WTC11 (cell line): ENCODE results near the gene ACTRT3. TPM values are rescaled to one million over a fixed set of nuclear protein-coding genes. Genes with fewer than 3 reads are reported as not detected.

Experiments
- ATAC-seq: fragments of 200-7000 bp; cut with Tn5 transposase; 2 replicates; pipeline ENCODE4 v1.10.0; 2021; ENCODE audit warnings: mild to moderate bottlenecking, moderate library complexity
- CTCF ChIA-PET: fragments of 300-600 bp; sonication (Branson Sonifier 250); formaldehyde crosslinking; loops from one replicate; lab custom pipeline; 2021; ENCODE audit warnings: antibody characterized with exemption; lab: Charles Lee
- POLR2A ChIA-PET: fragments of 350-600 bp; sonication (Branson Sonifier 250); formaldehyde crosslinking; loops from one replicate; lab custom pipeline; 2021; ENCODE audit warnings: antibody characterized with exemption; lab: Charles Lee
- DNase-seq: peaks from one replicate; pipeline ENCODE4 v3.0.0; 2021; ENCODE audit warnings: low spot score
- H3K27ac Mint-ChIP-seq: 2 replicates; pipeline ENCODE4 v1.8.0; 2021; ENCODE audit warnings: mixed read lengths
- H3K27me3 Mint-ChIP-seq: 2 replicates; pipeline ENCODE4 v1.8.0; 2021; ENCODE audit warnings: low read depth, mild to moderate bottlenecking, moderate library complexity, mixed read lengths
- H3K36me3 Mint-ChIP-seq: 2 replicates; pipeline ENCODE4 v1.8.0; 2021; ENCODE audit warnings: mixed read lengths
- H3K4me1 Mint-ChIP-seq: 2 replicates; pipeline ENCODE4 v1.8.0; 2022; ENCODE audit warnings: mixed read lengths
- H3K4me3 Mint-ChIP-seq: 2 replicates; pipeline ENCODE4 v1.8.0; 2021; ENCODE audit warnings: mild to moderate bottlenecking, moderate library complexity, mixed read lengths
- H3K9me3 Mint-ChIP-seq: 2 replicates; pipeline ENCODE4 v1.8.0; 2021; ENCODE audit warnings: mixed read lengths
- CTCF ChIP-seq: fragments of 200-600 bp; IDR thresholded peaks from 2 replicates; pipeline ENCODE4 v1.8.0; 2022; ENCODE audit warnings: antibody characterized with exemption
- ERG ChIP-seq: fragments of 250-450 bp; sonication (Bioruptor Pico); IDR thresholded peaks from 2 replicates; pipeline ENCODE4 v1.8.0; 2021; ENCODE audit warnings: mild to moderate bottlenecking
- FOXJ3 ChIP-seq: sonication (generic); formaldehyde crosslinking; IDR thresholded peaks from 2 replicates; pipeline ENCODE4 v1.9.0; 2021; ENCODE audit warnings: missing genetic modification reagents, mild to moderate bottlenecking, borderline replicate concordance
- FOXK1 ChIP-seq: sonication (generic); formaldehyde crosslinking; IDR thresholded peaks from 2 replicates; pipeline ENCODE4 v1.8.0; 2022; ENCODE audit warnings: mild to moderate bottlenecking, moderate library complexity, missing genetic modification reagents
- FOXP1 ChIP-seq: sonication (generic); formaldehyde crosslinking; IDR thresholded peaks from 2 replicates; pipeline ENCODE4 v1.8.0; 2022; ENCODE audit warnings: missing genetic modification reagents, mild to moderate bottlenecking, moderate library complexity, borderline replicate concordance
- FOXP4 ChIP-seq: sonication (generic); formaldehyde crosslinking; IDR thresholded peaks from 2 replicates; pipeline ENCODE4 v1.8.0; 2022; ENCODE audit warnings: mild to moderate bottlenecking, missing genetic modification reagents
- GRHL2 ChIP-seq: fragments of 250-450 bp; sonication (Bioruptor Pico); IDR thresholded peaks from 2 replicates; pipeline ENCODE4 v1.8.0; 2022; ENCODE audit warnings: mild to moderate bottlenecking, moderate library complexity; ENCODE audit not compliant: insufficient replicate concordance, severe bottlenecking
- HMGXB4 ChIP-seq: sonication (generic); formaldehyde crosslinking; IDR thresholded peaks from 2 replicates; pipeline ENCODE4 v1.8.1; 2023; ENCODE audit warnings: mild to moderate bottlenecking, moderate library complexity, missing genetic modification reagents
- JUN ChIP-seq: sonication (generic); formaldehyde crosslinking; IDR thresholded peaks from 2 replicates; pipeline ENCODE4 v1.8.0; 2023; ENCODE audit warnings: mild to moderate bottlenecking, missing genetic modification reagents
- KAT7 ChIP-seq: sonication (generic); formaldehyde crosslinking; IDR thresholded peaks from 2 replicates; pipeline ENCODE4 v1.8.1; 2023; ENCODE audit warnings: missing genetic modification reagents, mild to moderate bottlenecking, borderline replicate concordance
- MAX ChIP-seq: sonication (generic); formaldehyde crosslinking; IDR thresholded peaks from 2 replicates; pipeline ENCODE4 v1.8.0; 2022; ENCODE audit warnings: mild to moderate bottlenecking, missing genetic modification reagents
- MYBL2 ChIP-seq: sonication (generic); formaldehyde crosslinking; IDR thresholded peaks from 2 replicates; pipeline ENCODE4 v1.8.1; 2023; ENCODE audit warnings: mild to moderate bottlenecking, moderate library complexity, missing genetic modification reagents
- NR2C2 ChIP-seq: sonication (generic); formaldehyde crosslinking; IDR thresholded peaks from 2 replicates; pipeline ENCODE4 v1.8.0; 2022; ENCODE audit warnings: mild to moderate bottlenecking, missing genetic modification reagents
- NR3C1 ChIP-seq: sonication (generic); formaldehyde crosslinking; conservative IDR thresholded peaks from 2 replicates; pipeline ENCODE4 v1.8.1; 2023; ENCODE audit warnings: low read depth, mild to moderate bottlenecking, missing genetic modification reagents
- PRDM15 ChIP-seq: sonication (generic); formaldehyde crosslinking; IDR thresholded peaks from 2 replicates; pipeline ENCODE4 v1.8.0; 2022; ENCODE audit warnings: missing genetic modification reagents
- RELA ChIP-seq: sonication (generic); formaldehyde crosslinking; IDR thresholded peaks from 2 replicates; pipeline ENCODE4 v1.8.1; 2022; ENCODE audit warnings: missing genetic modification reagents, mild to moderate bottlenecking, borderline replicate concordance
- RORB ChIP-seq: fragments of 250-450 bp; sonication (Bioruptor Pico); IDR thresholded peaks from 2 replicates; pipeline ENCODE4 v1.9.0; 2021; ENCODE audit warnings: mild to moderate bottlenecking
- SP1 ChIP-seq: sonication (generic); formaldehyde crosslinking; conservative IDR thresholded peaks from 2 replicates; pipeline ENCODE4 v1.8.1; 2022; ENCODE audit warnings: missing genetic modification reagents
- TEAD1 ChIP-seq: sonication (generic); formaldehyde crosslinking; IDR thresholded peaks from 2 replicates; pipeline ENCODE4 v1.8.0; 2022; ENCODE audit warnings: mild to moderate bottlenecking, missing genetic modification reagents
- ZNF232 ChIP-seq: sonication (generic); formaldehyde crosslinking; IDR thresholded peaks from 2 replicates; pipeline ENCODE4 v1.8.0; 2022; ENCODE audit warnings: mild to moderate bottlenecking, missing genetic modification reagents
- ZNF396 ChIP-seq: fragments of 250-450 bp; sonication (Bioruptor Pico); IDR thresholded peaks from 2 replicates; pipeline ENCODE4 v1.8.0; 2021; ENCODE audit warnings: mild to moderate bottlenecking, moderate library complexity, borderline replicate concordance
- ZNF423 ChIP-seq: fragments of 250-450 bp; sonication (Bioruptor Pico); IDR thresholded peaks from 2 replicates; pipeline ENCODE4 v2.1.2; 2022; ENCODE audit warnings: mild to moderate bottlenecking, moderate library complexity
- ZNF512 ChIP-seq: sonication (generic); formaldehyde crosslinking; IDR thresholded peaks from 2 replicates; pipeline ENCODE4 v1.8.1; 2022; ENCODE audit warnings: missing genetic modification reagents, borderline replicate concordance
- ZNF671 ChIP-seq: fragments of 250-450 bp; sonication (Bioruptor Pico); IDR thresholded peaks from 2 replicates; pipeline ENCODE4 v1.8.0; 2021; ENCODE audit warnings: mild to moderate bottlenecking
- total RNA-seq: library from RNA; stranded (reverse); gene quantifications from 3 replicates; pipeline ENCODE4 v1.2.3, GENCODE V29; 2021

Gene ACTRT3
- total RNA-seq, 1 experiment from 2014 or later = 2.3 TPM

GRCh38 chr3:169772897-169773816 lies 3.8 kb upstream of the ACTRT3 start, which contains the start of gene MYNN:
TSS of gene MYNN (plus strand) at chr3:169773396. CDS start at chr3:169774296, 900 bp downstream.
- Mint-ChIP-seq H3K27ac (peak within 1 kb of the TSS; percentile 100), H3K4me3 (peak within 1 kb of the TSS; percentile 98), H3K9me3 (no peaks in the 10 kb centered on the region), H3K27me3 (no peaks in the 10 kb centered on the region; the same call in 1 of the 2 replicates), H3K4me1 (peaks cover 35% of the 10 kb centered on the region), H3K36me3 (peaks cover 26% of the 10 kb centered on the region)
- POLR2A ChIA-PET = interaction anchor here (0.6 to 1.3 kb wide), 4 partner anchors 9 to 244 kb away, joined by 3 to 12 read pairs (median 5); partner anchors contain the start of genes SEC62 and TERC
- ATAC-seq (peak; percentile 78), DNase-seq (peak; percentile 90)
- CTCF ChIA-PET = interaction anchor here (0.6 to 1.0 kb wide), 2 partner anchors 264 to 708 kb away, joined by 4 to 5 read pairs; no protein-coding TSS in a partner anchor
- no peak for TF ChIP-seq ZNF512 (CRISPR knock-in tag)
- peak; percentile 71; the same call in 1 of the 2 replicates for TF ChIP-seq FOXK1 (CRISPR knock-in tag)
- TF ChIP-seq FOXJ3 (CRISPR knock-in tag) = no peak
- no peak for TF ChIP-seq ERG (CRISPR knock-in tag)
- TF ChIP-seq ZNF423 (CRISPR knock-in tag) = peak; percentile 68
- no peak for TF ChIP-seq ZNF671
- TF ChIP-seq JUN = no peak
- no peak for TF ChIP-seq NR3C1 (CRISPR knock-in tag)
- peak; percentile 69; the same call in 1 of the 2 replicates for TF ChIP-seq FOXP1 (CRISPR knock-in tag)
- TF ChIP-seq SP1 (CRISPR knock-in tag) = peak; percentile 70; the same call in 1 of the 2 replicates
- no peak for TF ChIP-seq PRDM15 (CRISPR knock-in tag)
- TF ChIP-seq FOXP4 (CRISPR knock-in tag) = peak; percentile 63; the same call in 1 of the 2 replicates
- no peak for TF ChIP-seq NR2C2
- TF ChIP-seq ZNF232 (CRISPR knock-in tag) = 0 out of 2 replicates have a peak, but pooled peaks have one; percentile 67
- TF ChIP-seq CTCF = no peak
- TF ChIP-seq RELA (CRISPR knock-in tag) = peak; percentile 74; the same call in 1 of the 2 replicates
- TF ChIP-seq KAT7 = peak; percentile 61; the same call in 1 of the 2 replicates
- TF ChIP-seq HMGXB4 (CRISPR knock-in tag) = peak; percentile 79
- TF ChIP-seq TEAD1 (CRISPR knock-in tag) = no peak; the same call in none of the 2 replicates
- TF ChIP-seq ZNF396 (CRISPR knock-in tag) = no peak
- TF ChIP-seq GRHL2 (CRISPR knock-in tag) = no peak
- no peak for TF ChIP-seq RORB (CRISPR knock-in tag)
- peak; percentile 43 for TF ChIP-seq MAX (CRISPR knock-in tag)
- TF ChIP-seq MYBL2 = peak; percentile 63; the same call in 1 of the 2 replicates
